CD14-positive monocyte (primary cell): Measurements from ENCODE around the gene ABCA10. TPM values are rescaled to one million over a fixed set of nuclear protein-coding genes. Genes with fewer than 3 reads are reported as not detected.

Experiments used
- DNase-seq, 3 donors: peaks; one replicate each; pipeline ENCODE4 v3.0.0-alpha.2; 2011 to 2022
- H2AFZ ChIP-seq: 2 replicates; pipeline ENCODE4 v1.6.0; 2012; ENCODE audit warnings: mild to moderate bottlenecking, low read depth, low read length, inconsistent platforms; ENCODE audit not compliant: insufficient read depth, poor library complexity, severe bottlenecking
- H3K27ac ChIP-seq, 2 donors: 1 replicate in 1 of 2; 2 replicates in 1 of 2; pipeline ENCODE4 v1.5.1; 2012 to 2013; ENCODE audit warnings: low read length in 2 of 2, control low read depth in 1 of 2, inconsistent platforms in 1 of 2, low read depth in 1 of 2, mild to moderate bottlenecking in 1 of 2
- H3K27me3 ChIP-seq, 2 donors: one replicate each; pipeline versions ENCODE4 v1.6.0 to v1.6.1; 2011 to 2013; ENCODE audit warnings: low read length in 2 of 2; ENCODE audit not compliant: control insufficient read depth in 2 of 2, insufficient read depth in 2 of 2
- H3K36me3 ChIP-seq, 2 donors: replicated peaks in 1 of 2; 1 replicate in 1 of 2; 2 replicates in 1 of 2; pipeline versions ENCODE4 v1.5.1 to v1.6.1; 2012 to 2013; ENCODE audit warnings: low read length in 2 of 2, control low read depth in 1 of 2, inconsistent platforms in 1 of 2, mild to moderate bottlenecking in 1 of 2; ENCODE audit not compliant: insufficient read depth in 2 of 2, control insufficient read depth in 1 of 2
- H3K4me1 ChIP-seq, 2 donors: 1 replicate in 1 of 2; 2 replicates in 1 of 2; pipeline versions ENCODE4 v1.5.1 to v1.6.1; 2012 to 2013; ENCODE audit warnings: low read length in 2 of 2, control low read depth in 1 of 2, inconsistent platforms in 1 of 2, mild to moderate bottlenecking in 1 of 2, moderate library complexity in 1 of 2; ENCODE audit not compliant: insufficient read depth in 2 of 2, control insufficient read depth in 1 of 2
- H3K4me2 ChIP-seq: replicated peaks from 2 replicates; pipeline ENCODE3; 2012; ENCODE audit warnings: low read length, moderate library complexity, mild to moderate bottlenecking; ENCODE audit not compliant: poor library complexity, severe bottlenecking; ENCODE audit errors: extremely low read depth
- H3K4me3 ChIP-seq, 3 experiments: fragments of 200-600 bp in 1 of 3; sonication (generic) in 1 of 3; replicated peaks in 1 of 3; 1 replicate in 2 of 3; 2 replicates in 1 of 3; pipeline ENCODE4 v1.5.1; 2011 to 2013; ENCODE audit warnings: low read length in 3 of 3, mild to moderate bottlenecking in 3 of 3, control low read depth in 2 of 3, low read depth in 2 of 3, inconsistent platforms in 1 of 3, moderate library complexity in 1 of 3
- H3K79me2 ChIP-seq: 2 replicates; pipeline ENCODE4 v1.6.0; 2012; ENCODE audit warnings: mild to moderate bottlenecking, control low read depth, inconsistent platforms, low read length, moderate library complexity; ENCODE audit not compliant: insufficient read depth
- H3K9ac ChIP-seq: 2 replicates; pipeline ENCODE4 v1.6.0; 2017; ENCODE audit warnings: low read length, mild to moderate bottlenecking; ENCODE audit not compliant: insufficient read depth, poor library complexity, severe bottlenecking
- H3K9me3 ChIP-seq, 2 donors: replicated peaks in 1 of 2; 1 replicate in 1 of 2; 2 replicates in 1 of 2; pipeline versions ENCODE4 v1.5.1 to v1.6.1; 2012 to 2013; ENCODE audit warnings: low read length in 2 of 2, control low read depth in 1 of 2; ENCODE audit not compliant: control insufficient read depth in 1 of 2, insufficient read depth in 1 of 2
- H4K20me1 ChIP-seq: 2 replicates; pipeline ENCODE4 v1.6.0; 2012; ENCODE audit warnings: mild to moderate bottlenecking, low read length, control low read depth, moderate library complexity; ENCODE audit not compliant: insufficient read depth
- H3K27ac Mint-ChIP-seq, 7 donors: one replicate each; pipeline ENCODE4 v1.8.0; 2020; ENCODE audit warnings: mild to moderate bottlenecking in 7 of 7, mixed read lengths in 7 of 7, moderate library complexity in 6 of 7, inconsistent platforms in 2 of 7
- H3K27me3 Mint-ChIP-seq, 3 donors: one replicate each; pipeline ENCODE4 v1.8.0; 2021 to 2022; ENCODE audit warnings: low read depth in 3 of 3, mild to moderate bottlenecking in 3 of 3, mixed read lengths in 3 of 3, moderate library complexity in 3 of 3, inconsistent platforms in 1 of 3
- H3K36me3 Mint-ChIP-seq, 2 donors: one replicate each; pipeline ENCODE4 v1.8.0; 2020; ENCODE audit warnings: mixed read lengths in 2 of 2, inconsistent platforms in 1 of 2, mild to moderate bottlenecking in 1 of 2
- H3K4me1 Mint-ChIP-seq: one replicate; pipeline ENCODE4 v1.8.0; 2020; ENCODE audit warnings: mild to moderate bottlenecking, mixed read lengths
- H3K4me3 Mint-ChIP-seq, 2 donors: one replicate each; pipeline ENCODE4 v1.8.0; 2020; ENCODE audit warnings: mild to moderate bottlenecking in 2 of 2, mixed read lengths in 2 of 2, moderate library complexity in 1 of 2
- H3K9me3 Mint-ChIP-seq, 7 donors: one replicate each; pipeline ENCODE4 v1.8.0; 2020 to 2022; ENCODE audit warnings: mixed read lengths in 7 of 7, mild to moderate bottlenecking in 6 of 7, moderate library complexity in 6 of 7, inconsistent platforms in 2 of 7
- CTCF ChIP-seq: fragments of 200-600 bp; IDR thresholded peaks from one replicate; pipeline ENCODE4 v1.8.0; 2022; ENCODE audit warnings: antibody characterized with exemption, mild to moderate bottlenecking
- WGBS: methylation state at CpG from one replicate; pipeline ENCODE4 v1.1.5; 2013; ENCODE audit warnings: missing lambda C conversion rate; ENCODE audit not compliant: insufficient coverage; 5-methylcytosine and 5-hydroxymethylcytosine counted together
- intact Hi-C, 2 donors: fragments of 100-400 bp; cut with micrococcal nuclease; formaldehyde crosslinking; loops; one replicate each; pipeline versions ENCODE4 v1.15.0 to v1.15.1; 2023
- polyA plus RNA-seq, 3 donors: library from polyadenylated mRNA; depleted of rRNA in 1 of 3; unstranded in 2 of 3; stranded (reverse) in 1 of 3; fragments of 300-500 nt in 2 of 3; fragments of >200 nt in 1 of 3; fragmentation: Illumina TruSeq in 2 of 3; gene quantifications; 1 replicate in 2 of 3; 2 replicates in 1 of 3; pipeline ENCODE4 v1.2.3, GENCODE V29; 2012 to 2021

Gene ABCA10
- polyA plus RNA-seq, 3 donors = 0.08 to 0.13 TPM; not detected in 1

DNA sequence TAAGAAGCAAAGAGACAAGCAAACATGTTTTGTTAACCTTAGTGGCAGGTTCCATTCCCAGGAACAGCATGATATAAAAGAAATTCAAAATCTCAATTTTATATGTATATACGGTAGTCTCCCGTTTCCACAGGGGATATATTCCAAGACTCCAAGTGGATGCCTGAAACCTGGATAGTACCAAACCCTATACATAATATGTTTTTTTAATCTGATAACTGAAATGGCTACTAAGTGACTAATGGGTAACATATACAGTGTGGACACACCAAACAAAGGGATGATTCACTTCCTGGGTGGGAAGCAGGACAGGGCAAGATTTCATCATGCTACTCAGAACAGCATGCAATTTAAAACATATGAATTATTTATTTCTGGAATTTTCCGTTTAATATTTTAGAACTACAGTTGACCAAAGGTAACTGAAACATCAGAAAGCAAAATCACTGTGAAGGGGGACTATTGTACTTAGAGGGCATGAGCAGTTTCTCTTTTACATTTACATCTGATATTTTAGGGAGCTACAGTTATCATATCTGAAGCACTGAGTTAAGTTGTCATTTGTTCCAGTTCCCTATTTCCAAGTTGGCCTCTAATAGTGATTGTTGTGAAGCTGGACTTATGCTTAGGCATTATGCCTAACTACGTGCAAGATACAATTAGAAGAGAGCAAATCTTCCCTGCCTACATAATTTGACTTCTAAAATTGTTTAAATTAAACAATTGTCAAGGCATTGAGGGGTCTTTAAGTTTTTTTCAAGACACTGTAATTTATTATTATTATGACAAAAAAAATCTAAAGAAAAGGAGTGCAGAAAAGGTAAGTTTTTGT, 52.8 kb downstream of the ABCA10 start:
- H3K4me2 ChIP-seq = peak overlapping the region; percentile 54
- H3K27me3 ChIP-seq = no peaks in the 10 kb centered on the region
- no peaks in the 10 kb centered on the region for H3K9me3 ChIP-seq
- H4K20me1 ChIP-seq = no peaks in the 10 kb centered on the region
- H3K36me3 ChIP-seq = no peaks in the 10 kb centered on the region
- Mint-ChIP-seq H3K4me3 (peak overlapping the region in 1 of 2 donors; percentile 50), H3K27me3 (no peaks in the 10 kb centered on the region), H3K9me3 (peaks cover 0 to 4% (median 0%) of the 10 kb centered on the region in 7 donors), H3K36me3 (peaks cover 3 to 5% of the 10 kb centered on the region in 2 donors), H3K4me1 (peaks cover 55% of the 10 kb centered on the region), H3K27ac (peak overlapping the region; percentile 86 to 96 (median 94))
- peak overlapping the region; percentile 55 for H3K9ac ChIP-seq
- no peak overlapping the region for H2AFZ ChIP-seq
- peak overlapping the region in 1 of 3 experiments; percentile 46 for H3K4me3 ChIP-seq
- peak overlapping the region in 1 of 2 donors; percentile 93 for H3K27ac ChIP-seq
- peak; percentile 83 to 94 (median 91) for DNase-seq
- no peak for TF ChIP-seq CTCF
- peaks cover 48 to 70% of the 10 kb centered on the region in 2 donors for H3K4me1 ChIP-seq
- no CpG with 5 or more reads among the region's 4 CpGs for WGBS
- intact Hi-C loops = no loop called here
- no peaks in the 10 kb centered on the region for H3K79me2 ChIP-seq

- H3K79me2 ChIP-seq = no peaks in the 10 kb centered on the region
- H3K4me1 ChIP-seq = peaks cover 52 to 76% of the 10 kb centered on the region in 2 donors
- intact Hi-C loops = no loop called here
- 100% methylated on average over 3 of the region's 4 CpGs for WGBS
- peaks cover 61% of the 10 kb centered on the region for H3K4me1 Mint-ChIP-seq
- H3K4me3 ChIP-seq = peak overlapping the region in 1 of 3 experiments; percentile 46
- H3K27ac Mint-ChIP-seq = peak overlapping the region; percentile 86 to 96 (median 94)
- peaks cover 3 to 5% of the 10 kb centered on the region in 2 donors for H3K36me3 Mint-ChIP-seq
- TF ChIP-seq CTCF = no peak
- no peak overlapping the region for H2AFZ ChIP-seq
- no peak for DNase-seq
- no peak overlapping the region for H3K9ac ChIP-seq
- no peaks in the 10 kb centered on the region for H3K27me3 Mint-ChIP-seq
- no peaks in the 10 kb centered on the region for H4K20me1 ChIP-seq
- H3K36me3 ChIP-seq = no peaks in the 10 kb centered on the region
- H3K4me3 Mint-ChIP-seq = no peak overlapping the region
- peaks cover 0 to 4% (median 0%) of the 10 kb centered on the region in 7 donors for H3K9me3 Mint-ChIP-seq
- peak overlapping the region in 1 of 2 donors; percentile 93 for H3K27ac ChIP-seq
- H3K27me3 ChIP-seq = no peaks in the 10 kb centered on the region
- peak overlapping the region; percentile 54 for H3K4me2 ChIP-seq
- H3K9me3 ChIP-seq = no peaks in the 10 kb centered on the region
These were observed 53.4 kb downstream of the ABCA10 start for GRCh38 chr17:69175262-69175624.
